ENCODE data around the gene SLC39A2.
A peak's percentile ranks its signal among the peaks of the same experiment; 100 is the strongest.
"Not testable (repeated sequence)": the region's sequence is repeated elsewhere in the genome, so short reads cannot be mapped to it uniquely, and the experiment has no call there.

The SLC39A2 gene

GRCh38 chr14:20997564-20997963 lies 1.5 kb upstream of the SLC39A2 start:
- no peak for DNase-seq

- no peak for DNase-seq
These were observed 954 bp upstream of the SLC39A2 start for GRCh38 chr14:20998139-20998538.

GRCh38 chr14:20999591-20999990 lies 498 bp downstream of the SLC39A2 start:
- DNase-seq, result no peak

GRCh38 chr14:21001218-21001617 lies 2.1 kb downstream of the SLC39A2 start:
- DNase-seq, result no peak

- DNase-seq, result no peak
These were observed 4.8 kb downstream of the SLC39A2 start for GRCh38 chr14:21003788-21004346.

GRCh38 chr14:21009721-21010120 lies 10.6 kb downstream of the SLC39A2 start:
- not testable (repeated sequence) for DNase-seq

GRCh38 chr14:21011136-21011535 lies 12.0 kb downstream of the SLC39A2 start:
- no peak for DNase-seq

GRCh38 chr14:21014761-21015190 lies 15.7 kb downstream of the SLC39A2 start:
- DNase-seq, result peak; percentile 84

GRCh38 chr14:21015312-21015711 lies 16.2 kb downstream of the SLC39A2 start:
- no peak for DNase-seq

- no peak for DNase-seq
These were observed 17.5 kb downstream of the SLC39A2 start for GRCh38 chr14:21016413-21017190.

- DNase-seq, result no peak
These were observed 18.6 kb downstream of the SLC39A2 start for GRCh38 chr14:21017528-21018245.

- DNase-seq, result no peak
These were observed 19.2 kb downstream of the SLC39A2 start for GRCh38 chr14:21018286-21018685.

- DNase-seq, result no peak
These were observed 19.7 kb downstream of the SLC39A2 start for GRCh38 chr14:21018781-21019180.

GRCh38 chr14:21019366-21019765 lies 20.3 kb downstream of the SLC39A2 start:
- no peak for DNase-seq

GRCh38 chr14:21020977-21021545 lies 22.0 kb downstream of the SLC39A2 start:
- no peak for DNase-seq

- DNase-seq, result no peak
These were observed 23.6 kb downstream of the SLC39A2 start for GRCh38 chr14:21022686-21023085.

GRCh38 chr14:21023174-21023573 lies 24.1 kb downstream of the SLC39A2 start:
- no peak for DNase-seq

GRCh38 chr14:21023817-21024584 lies 24.9 kb downstream of the SLC39A2 start:
- DNase-seq, result peak; percentile 19

GRCh38 chr14:21024585-21025370 lies 25.7 kb downstream of the SLC39A2 start, which contains the start of gene NDRG2:
Gene NDRG2, minus strand, starts transcription at chr14:21025061. Its CDS starts 1,746 bp downstream, at chr14:21023315.
- DNase-seq, result peak; percentile 84

- no peak for DNase-seq
These were observed 26.5 kb downstream of the SLC39A2 start for GRCh38 chr14:21025371-21026273.
